ENCODE measurements around the gene MRAS.
"Not testable (repeated sequence)": the region's sequence is repeated elsewhere in the genome, so short reads cannot be mapped to it uniquely, and the experiment has no call there.

The MRAS gene

DNA sequence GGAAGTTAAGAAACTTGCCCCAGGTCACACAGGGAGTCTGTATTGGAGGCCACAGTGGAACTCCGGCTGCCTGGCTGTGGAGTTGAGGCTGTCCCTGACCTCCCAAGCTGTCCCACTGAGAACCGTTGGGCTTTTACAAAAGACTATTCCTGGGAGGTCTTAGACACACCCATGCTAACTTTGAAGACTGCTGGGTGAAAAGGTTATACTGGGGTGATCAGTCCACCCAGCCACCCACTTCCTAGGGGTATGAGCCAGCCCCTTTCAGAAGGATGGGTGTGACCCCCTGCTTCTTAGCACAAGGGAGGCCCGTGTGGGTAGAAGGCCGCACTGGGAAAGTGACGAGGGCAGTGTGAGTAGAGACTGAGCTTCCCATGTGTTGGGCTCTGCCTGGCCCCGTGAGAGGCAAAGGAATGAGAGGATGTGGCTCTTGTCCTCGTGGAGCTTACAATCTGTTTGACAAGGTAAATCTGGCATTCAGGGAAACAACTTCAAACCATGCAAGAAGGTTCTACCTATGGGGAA lies 19.0 kb downstream of the MRAS start:
- DNase-seq (ENCODE audit: low read depth), result no peak

DNA sequence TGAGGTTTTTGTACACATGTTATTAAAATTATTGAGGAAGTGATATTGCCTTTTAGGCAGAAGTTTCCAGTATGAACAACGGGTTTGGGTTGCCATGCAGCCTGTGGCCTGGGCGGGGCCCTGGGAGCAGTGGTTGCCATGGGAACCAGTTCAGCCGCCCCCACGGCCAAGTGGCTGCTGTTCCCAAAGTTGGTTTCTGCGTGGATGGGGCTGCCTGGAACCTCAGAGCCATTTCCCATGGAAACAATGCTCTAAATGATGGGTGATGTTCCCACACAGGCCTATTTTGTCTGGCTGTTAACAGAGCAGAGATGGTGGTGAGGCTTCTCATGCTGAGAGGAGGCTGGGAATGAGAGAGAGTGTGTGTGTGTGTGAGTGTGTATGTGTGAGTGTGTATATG lies 19.5 kb downstream of the MRAS start:
- DNase-seq (ENCODE audit: low read depth), result no peak

DNA sequence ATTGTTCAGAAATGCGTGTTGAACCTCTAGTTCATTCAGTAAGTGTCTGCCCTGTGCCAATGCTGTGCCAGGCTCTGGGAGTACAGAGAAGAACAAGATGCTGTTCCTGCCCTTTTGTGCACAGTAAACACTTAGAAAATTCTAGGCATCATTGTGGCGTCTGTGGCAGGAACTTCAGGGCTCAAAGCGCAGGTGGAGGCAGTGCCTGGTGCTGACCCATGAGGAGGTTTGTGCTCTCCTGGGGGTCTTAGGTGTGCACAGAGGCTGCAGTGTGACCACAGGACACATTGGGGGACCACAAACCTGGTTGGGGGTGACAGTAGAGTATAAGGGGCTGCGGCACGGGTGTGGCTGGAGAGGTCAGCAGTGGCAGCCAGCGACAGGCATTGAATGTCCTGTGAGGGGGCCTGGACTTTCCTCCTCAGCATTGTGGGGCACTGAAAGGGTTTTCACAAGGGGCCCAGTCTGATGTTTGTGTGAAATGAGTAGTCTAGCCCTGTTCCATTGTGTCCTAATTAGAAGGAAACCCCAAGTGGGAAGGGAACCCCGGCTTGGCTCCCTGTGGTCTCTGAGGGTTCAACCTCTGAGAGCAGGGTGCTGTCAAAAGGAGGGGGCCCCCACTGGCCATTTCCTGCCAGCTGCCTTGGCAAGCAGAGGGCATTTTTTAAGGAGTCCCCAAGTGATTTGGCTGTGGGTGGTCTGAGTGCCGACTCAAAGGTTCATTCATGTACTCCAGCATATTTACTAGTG lies 20.9 kb downstream of the MRAS start:
- no peak for DNase-seq (ENCODE audit: low read depth)

DNA sequence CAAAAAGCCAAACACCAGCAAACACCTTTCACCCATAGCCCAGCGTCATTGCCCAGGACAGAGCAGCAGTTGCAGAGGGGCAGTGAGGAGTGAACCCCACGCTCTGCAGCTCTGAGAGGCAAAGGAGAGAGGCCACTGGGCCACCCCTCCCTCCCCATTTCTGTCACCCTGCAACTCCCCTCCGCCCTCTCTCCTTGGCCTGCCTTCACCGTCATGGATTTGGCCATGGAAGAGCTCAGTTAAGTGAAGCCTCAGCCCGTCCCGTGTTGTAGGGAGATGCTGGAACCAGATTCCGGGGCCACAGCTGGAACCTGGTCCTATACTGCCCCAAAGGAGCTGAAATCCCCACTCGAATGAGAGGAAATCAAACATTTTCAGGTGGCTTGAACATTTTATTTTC lies 21.9 kb downstream of the MRAS start:
- DNase-seq (ENCODE audit: low read depth), result no peak

DNA sequence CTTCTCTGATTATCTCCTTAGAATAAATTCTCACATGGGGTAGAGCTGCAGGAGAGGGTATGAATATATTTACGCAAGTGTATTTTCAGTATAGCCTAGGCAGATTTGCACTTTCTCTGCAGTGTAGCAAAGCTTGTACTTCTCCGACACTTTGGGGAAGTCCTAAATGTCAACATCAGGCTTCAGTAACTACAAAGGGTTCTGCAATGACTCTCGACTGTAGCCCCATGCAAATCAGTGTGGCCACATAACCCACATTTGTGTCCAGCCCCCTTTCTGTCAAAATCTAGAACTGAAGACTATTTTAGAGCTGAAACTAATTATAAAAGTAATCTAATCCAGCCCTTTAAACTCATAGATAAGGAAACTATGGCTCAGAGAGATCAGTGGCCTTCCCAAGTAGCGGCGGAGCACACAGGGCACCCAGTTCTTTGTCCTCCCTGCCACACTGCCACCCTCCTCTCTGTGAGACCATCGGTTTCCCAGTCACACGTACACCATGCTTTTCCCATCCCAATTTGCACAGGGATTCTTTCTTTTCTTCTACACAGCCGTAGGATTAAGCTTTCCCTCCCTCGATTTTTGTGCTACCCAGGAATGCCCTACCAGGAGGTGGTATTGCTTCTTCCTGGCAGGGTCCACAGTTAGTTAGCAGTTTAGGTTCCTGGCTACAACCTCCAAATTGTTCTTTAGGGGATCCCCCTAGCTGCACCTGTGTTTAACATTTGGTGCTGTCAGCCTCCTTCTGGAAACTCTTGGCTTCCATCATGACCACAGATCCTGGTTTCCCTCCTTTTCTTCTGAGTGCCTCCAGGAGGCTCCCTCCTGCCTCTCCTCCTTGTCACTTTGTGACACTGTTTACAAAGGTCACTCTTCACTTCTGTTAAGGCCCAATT lies 22.9 kb downstream of the MRAS start:
- DNase-seq (ENCODE audit: low read depth), result no peak

DNA sequence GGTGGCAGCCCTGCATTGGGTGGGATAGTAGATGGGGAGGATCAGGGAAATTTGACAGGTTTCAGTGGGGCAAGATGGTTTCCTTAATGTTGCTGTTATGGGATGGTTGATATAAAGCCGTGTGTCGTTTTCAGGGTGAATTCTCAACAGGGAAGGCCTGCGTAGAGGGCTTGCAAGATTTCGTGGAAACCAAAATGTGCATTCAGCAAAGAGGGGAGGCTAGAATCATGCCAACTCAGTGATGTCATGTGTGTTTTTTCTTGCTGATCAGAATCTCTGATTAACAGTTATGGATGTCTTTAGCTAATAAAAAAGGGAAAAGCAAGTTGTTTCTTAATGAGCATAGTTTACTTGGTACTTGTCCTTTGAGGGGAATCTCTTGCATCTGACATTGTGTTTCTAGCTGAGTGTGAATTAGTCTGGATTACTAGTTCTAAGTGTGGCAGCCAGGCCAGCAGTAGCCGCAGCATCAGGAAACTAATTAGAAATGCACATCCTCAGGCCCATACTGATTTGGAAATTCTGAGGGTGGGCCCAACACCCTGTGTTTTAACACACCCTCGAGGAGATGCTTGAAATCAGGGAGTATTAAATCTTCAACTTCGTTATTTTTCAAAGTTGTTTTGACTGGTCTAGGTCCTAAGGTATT lies 24.8 kb downstream of the MRAS start:
- no peak for DNase-seq (ENCODE audit: low read depth)

DNA sequence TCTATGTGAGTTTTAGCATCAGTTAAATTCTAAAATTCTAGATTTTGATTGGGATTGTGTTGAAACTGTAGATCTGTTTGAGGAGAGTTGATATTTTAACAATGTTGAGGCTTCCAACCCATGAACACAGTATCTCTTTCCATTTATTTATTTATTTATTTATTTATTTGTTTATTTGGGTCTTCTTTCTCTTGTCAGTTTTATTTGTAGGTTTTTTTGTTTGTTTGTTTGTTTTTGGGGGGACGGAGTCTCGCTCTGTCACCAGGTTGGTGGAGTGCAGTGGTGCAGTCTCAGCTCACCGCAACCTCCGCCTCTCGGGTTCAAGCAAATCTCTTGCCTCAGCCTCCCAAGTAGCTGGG lies 25.3 kb downstream of the MRAS start:
- DNase-seq (ENCODE audit: low read depth), result no peak

DNA sequence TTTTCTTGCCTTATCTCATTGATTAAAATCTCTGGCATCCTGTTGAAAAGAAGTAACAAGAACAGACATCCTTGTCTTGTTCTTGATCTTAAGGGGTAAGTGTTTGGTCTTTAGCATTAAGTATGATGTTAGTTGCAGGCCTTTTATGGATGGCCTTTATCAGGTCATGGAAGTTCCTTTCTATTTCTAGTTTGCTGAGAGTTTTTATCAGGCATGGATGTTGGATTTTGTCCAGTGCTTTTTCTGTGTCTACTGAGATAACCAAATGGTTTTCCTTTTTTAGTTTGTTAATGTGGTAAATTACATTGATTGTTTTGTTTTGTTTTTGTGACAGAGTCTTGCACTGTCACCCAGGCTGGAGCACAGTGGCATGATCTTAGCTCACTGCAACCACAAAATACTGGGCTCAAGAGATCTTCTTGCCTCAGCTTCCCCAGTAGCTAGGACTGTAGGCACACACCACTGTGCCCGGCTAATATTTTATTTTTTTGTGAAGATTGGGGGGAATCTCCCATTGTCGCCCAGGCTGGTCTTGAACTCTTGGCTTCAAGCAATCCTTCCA lies 26.3 kb downstream of the MRAS start:
- DNase-seq (ENCODE audit: low read depth), result no peak

DNA sequence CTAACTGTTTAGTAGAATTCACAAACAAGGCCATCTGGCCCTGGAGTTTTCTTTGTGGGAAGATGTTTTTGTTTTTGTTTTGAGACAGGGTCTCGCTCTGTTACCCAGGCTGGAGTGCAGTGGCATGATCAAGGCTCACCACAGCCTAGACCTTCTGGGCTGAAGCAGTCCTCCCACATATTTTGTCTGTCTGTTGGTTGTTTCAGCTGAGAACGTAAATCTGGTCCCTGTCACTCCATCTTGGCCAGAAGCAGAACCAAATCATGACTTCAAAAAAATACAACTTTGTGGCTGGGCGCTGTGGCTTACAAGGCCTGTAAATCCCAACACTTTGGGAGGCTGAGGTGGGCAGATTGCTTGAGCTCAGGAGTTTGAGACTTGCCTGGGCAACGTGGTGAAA lies 27.1 kb downstream of the MRAS start:
- no peak for DNase-seq (ENCODE audit: low read depth)

DNA sequence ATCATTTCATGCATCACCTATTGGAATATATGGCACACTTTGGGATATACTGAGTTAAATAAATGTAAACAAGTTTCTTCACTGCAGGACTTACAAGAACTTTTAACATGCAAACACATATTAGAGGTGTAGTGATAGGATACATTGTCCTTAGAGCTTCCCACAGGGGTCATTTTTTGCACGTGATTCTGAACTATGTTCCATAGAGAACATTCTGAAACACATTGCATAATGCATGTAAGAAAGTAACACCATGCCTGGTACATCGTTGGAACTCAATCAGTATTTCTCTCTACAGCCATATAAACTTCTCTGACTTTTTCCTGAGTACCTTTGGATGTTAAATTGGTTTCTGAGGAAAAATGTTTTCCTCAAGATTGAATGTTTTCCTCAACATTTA lies 28.3 kb downstream of the MRAS start:
- no peak for DNase-seq (ENCODE audit: low read depth)

DNA sequence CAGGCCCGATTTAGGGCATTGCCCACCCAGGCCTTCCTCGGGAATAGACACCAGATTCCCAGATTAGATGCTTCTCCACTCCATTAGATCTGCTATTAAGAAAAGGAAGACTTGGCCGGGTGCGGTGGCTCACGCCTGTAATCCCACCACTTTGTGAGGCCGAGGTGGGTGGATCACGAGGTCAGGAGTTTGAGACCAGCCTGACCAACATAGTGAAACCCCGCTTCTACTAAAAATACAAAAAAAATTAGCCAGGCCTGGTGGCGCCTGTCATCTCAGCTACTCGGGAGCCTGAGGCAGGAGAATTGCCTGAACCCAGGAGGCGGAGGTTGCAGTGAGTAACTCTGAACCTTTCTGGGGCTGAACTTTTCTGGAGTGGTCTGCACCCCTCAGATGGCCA lies 28.8 kb downstream of the MRAS start:
- not testable (repeated sequence) for DNase-seq (ENCODE audit: low read depth)

DNA sequence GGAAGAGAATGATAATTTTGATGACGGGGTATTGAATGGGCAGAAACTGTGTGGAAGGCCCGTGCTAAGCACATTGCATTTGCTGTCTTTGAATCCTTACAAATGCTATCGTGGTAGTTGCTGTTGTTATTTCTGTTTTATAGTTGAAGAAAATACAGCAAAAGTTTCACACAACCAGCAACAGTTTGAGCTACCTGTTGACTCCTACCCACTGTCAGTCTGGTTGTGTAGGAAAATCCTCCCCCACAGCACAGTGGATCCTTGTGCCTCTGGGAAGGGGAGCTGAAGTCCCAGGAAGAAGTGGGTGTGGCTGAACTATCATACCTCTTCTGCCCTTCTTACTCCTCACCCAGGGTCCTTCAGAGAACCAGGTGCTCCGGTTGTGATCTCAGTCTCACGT lies 29.4 kb downstream of the MRAS start:
- DNase-seq (ENCODE audit: low read depth), result no peak

DNA sequence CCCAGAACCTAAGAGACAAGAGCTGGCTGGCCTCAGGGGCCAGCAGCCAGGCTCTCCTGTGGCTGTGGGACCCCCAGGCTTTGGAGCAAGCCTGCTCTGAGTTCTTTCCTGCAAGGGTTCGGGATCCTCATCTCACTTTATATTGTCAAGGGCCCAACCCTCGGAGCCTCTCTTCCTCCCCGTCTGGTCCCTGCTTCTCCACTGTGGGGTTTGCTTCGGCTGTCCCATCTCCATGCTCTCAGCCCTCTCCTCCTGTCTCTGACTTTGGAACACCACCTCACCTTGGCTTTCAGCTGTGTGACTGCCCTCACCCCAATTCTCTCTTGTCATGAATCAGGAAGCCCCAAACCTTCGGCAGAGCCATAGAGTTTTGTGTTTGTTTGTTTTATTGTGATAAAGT lies 30.0 kb downstream of the MRAS start:
- no peak for DNase-seq (ENCODE audit: low read depth)

DNA sequence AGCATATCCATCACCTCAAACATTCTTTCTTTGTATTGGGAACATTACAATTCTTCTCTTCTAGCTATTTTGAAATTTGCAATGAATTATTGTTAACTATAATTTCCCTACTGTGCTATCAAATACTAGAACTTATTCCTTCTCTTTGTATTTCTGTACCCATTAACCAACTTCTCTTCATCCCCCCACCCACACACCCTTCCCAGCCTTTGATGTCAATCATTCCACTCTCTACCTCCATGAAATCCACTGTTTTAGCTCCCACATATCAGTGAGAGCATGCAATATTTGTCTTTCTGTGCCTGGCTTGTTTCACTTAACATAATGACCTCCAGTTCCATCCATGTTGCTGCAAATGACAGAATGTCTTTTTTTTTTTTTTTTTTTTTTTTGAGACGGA lies 30.6 kb downstream of the MRAS start:
- DNase-seq (ENCODE audit: low read depth), result no peak

DNA sequence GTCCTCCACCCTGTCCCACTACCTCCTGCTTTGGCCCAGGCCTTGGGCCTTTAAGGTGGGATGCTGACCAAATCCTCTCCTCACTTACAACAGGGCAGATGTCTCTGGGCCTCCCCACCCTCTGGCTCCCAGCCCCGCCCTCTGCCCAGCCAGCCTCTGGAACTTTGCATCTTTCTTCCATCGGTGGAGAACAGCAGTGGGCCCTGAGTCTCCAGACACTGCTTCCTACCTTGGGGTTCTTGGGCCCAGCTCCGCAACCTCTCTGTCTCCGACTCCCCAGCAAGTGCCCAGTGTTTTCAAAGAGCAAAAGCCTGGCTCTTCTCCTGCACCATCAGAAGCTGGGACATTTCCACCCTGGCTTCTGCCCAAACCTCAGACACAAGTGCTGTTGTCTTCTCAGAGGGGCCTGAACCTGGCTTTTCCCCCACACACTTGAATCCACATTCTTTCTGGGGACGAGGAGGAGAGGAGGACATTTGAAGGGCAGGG lies 33.1 kb downstream of the MRAS start:
- DNase-seq (ENCODE audit: low read depth), result peak; percentile 14

DNA sequence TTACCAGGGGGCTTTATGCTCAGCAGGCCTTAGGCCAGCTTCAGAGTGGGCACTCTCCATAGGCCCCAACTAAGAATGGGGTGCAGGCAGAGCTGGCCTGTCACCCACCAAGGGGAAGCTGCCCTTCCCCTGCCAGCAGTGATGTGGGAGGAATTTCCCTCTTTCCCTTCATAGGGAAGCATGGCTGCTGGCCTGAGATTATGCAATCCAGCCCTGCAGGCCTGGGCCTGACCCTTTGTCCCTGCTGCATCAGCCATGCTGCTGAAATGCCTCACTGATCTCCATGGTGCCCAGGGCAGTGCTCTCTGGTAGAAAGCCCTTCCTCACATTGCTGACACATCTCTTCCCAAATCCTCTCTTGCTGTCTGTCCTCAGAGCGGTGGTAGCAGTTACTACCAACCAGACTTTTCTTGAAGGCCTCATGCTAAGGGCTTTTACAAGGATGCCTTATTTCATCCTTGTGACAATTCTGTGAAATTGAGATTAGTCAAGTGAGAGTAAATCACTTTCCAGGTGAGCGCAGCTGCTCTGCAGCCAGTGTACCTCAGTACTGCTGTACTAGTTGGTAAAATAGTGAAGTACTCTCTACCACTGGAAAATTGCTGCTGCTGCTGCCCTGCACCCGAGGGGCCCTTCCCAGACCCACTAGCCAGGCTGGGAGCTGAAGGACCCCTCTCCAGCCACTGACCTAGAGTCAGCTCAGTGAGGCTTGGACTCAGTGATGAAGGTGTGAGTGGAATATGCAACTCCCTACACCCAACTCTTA lies 33.8 kb downstream of the MRAS start:
- peak; percentile 50 for DNase-seq (ENCODE audit: low read depth)

DNA sequence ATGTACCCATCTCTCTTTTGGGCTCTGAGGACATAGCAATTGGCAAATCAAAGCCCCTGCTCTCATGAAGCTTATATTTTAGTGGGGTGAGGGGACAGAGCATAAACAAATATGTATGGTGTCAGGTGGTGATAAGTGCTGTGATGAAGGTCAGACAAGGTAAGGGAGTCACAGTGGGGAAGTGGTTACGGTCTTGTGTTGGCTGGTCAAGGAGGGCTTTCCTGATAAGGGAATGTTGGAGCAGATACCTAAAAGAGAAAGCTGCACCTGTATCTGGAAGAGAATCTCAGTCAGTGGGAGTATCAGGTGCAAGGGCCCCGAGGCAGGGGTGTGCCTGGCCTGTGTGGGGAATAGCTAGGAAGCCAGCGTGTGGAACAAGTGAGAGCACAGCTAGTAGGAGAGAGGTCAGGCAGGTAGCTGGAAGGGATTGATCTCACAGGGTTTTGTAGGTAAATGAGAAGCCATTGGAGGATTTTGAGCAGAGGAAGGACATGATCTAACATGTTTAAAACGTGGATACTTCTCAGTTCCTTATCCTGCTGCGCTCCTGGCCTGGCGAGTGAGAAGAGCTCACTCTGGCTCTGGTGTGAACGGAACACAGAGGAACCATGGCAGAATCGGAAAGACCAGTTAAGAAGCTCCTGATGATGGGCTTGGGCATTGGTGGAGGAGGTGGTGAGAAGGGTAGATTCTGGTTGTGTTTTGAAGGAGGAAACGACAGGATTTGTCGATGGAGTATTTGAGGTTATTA lies 35.5 kb downstream of the MRAS start:
- DNase-seq (ENCODE audit: low read depth), result no peak

DNA sequence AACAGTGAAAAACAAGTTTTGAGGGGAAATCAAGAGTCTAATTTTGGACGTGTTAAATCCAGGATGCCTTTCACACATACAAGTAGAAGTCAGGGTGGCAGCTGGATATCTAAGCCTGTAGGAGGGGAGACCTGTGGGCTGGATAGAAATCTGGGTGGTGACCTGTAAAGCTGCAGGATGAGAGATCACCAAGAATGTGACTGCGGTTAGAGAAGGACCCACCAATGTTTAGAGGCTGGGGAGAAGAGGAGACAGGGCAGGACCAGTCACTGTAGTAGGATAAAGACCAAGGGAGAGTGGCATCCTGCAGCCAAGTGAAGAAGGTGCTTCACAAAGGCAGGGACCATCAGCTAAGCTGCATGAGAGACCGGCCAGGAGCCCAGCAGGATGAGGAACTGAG lies 36.2 kb downstream of the MRAS start:
- DNase-seq (ENCODE audit: low read depth), result no peak

DNA sequence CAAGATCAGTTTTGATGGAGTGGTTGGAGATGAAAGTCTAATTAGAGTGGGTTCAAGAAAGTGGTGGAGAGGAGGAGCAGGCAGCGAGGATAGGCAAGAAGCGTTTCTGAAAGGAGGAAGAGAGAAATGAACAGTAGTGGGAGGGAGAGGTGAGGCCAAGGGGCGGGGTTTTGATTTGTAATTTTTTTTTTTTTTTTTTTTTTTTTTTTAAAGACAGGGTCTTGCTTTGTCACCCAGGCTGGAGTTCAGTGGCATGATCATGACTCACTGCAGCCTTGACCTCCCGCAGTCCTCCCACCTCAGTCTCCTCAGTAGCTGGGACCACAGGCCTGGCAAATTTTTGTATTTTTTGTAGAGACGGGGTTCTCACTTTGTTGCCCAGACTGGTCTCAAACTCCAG lies 36.6 kb downstream of the MRAS start:
- no peak for DNase-seq (ENCODE audit: low read depth)

DNA sequence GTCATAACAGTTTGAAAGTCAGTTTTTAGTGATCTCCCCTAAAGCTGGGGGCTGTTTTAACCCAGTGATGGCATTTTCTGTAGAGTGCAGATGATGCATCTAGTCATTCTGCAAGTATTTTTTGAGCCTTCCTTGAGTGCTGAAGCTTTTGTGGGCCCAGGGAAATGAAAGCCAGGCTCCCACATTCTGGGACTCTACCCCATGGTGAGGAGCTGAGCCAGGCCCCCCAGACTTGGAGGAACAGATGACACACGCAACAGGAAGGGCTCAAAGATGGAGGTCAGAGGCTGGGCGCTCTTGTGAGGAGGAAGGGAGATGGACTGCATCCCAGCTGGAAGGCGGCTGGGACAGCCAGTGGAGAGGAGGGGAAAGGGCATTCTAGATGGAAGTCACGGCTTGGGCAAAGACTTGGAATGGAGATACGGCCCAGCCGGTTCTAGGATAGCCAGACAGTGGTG lies 40.8 kb downstream of the MRAS start:
- DNase-seq (ENCODE audit: low read depth), result no peak

All from fibroblast of gingiva (primary cell).